GM18868 (cell line): ENCODE results near the gene CLOCK.

Source experiments
- ATAC-seq: cut with Tn5 transposase; IDR thresholded peaks from one replicate; pipeline ENCODE4 v1.9.1; 2021; ENCODE audit warnings: mild to moderate bottlenecking, moderate library complexity; ENCODE audit not compliant: unreplicated experiment

The CLOCK gene

GRCh38 chr4:55485821-55486220, 60.9 kb downstream of the CLOCK start:
- no peak for ATAC-seq

GRCh38 chr4:55483315-55483714, 63.4 kb downstream of the CLOCK start:
- no peak for ATAC-seq

- ATAC-seq: peak; percentile 39
Measured at GRCh38 chr4:55475394-55476243, 71.1 kb downstream of the CLOCK start.

- ATAC-seq: no peak
Measured at GRCh38 chr4:55469979-55470378, 76.7 kb downstream of the CLOCK start.

GRCh38 chr4:55468724-55469123, 78.0 kb downstream of the CLOCK start:
- no peak for ATAC-seq

GRCh38 chr4:55466001-55466400, 80.7 kb downstream of the CLOCK start:
- no peak for ATAC-seq

- no peak for ATAC-seq
Measured at GRCh38 chr4:55458611-55459010, 88.1 kb downstream of the CLOCK start.

- no peak for ATAC-seq
Measured at GRCh38 chr4:55458164-55458563, 88.5 kb downstream of the CLOCK start.

- ATAC-seq: no peak
Measured at GRCh38 chr4:55450566-55450965, 96.1 kb downstream of the CLOCK start.

GRCh38 chr4:55447831-55448230, 98.9 kb downstream of the CLOCK start:
- no peak for ATAC-seq

- no peak for ATAC-seq
Measured at GRCh38 chr4:55447108-55447708, 99.5 kb downstream of the CLOCK start.

GRCh38 chr4:55446578-55446922, 100.2 kb downstream of the CLOCK start:
- ATAC-seq: no peak

GRCh38 chr4:55445921-55446577, 100.7 kb downstream of the CLOCK start:
- ATAC-seq: no peak

- ATAC-seq: no peak
Measured at GRCh38 chr4:55444827-55445226, 101.9 kb downstream of the CLOCK start.

GRCh38 chr4:55442541-55442940, 104.2 kb downstream of the CLOCK start:
- ATAC-seq: no peak

GRCh38 chr4:55440786-55441185, 105.9 kb downstream of the CLOCK start:
- peak; percentile 50 for ATAC-seq

GRCh38 chr4:55439023-55439422, 107.7 kb downstream of the CLOCK start:
- no peak for ATAC-seq

- ATAC-seq: no peak
Measured at GRCh38 chr4:55438314-55438713, 108.4 kb downstream of the CLOCK start.

GRCh38 chr4:55437823-55438222, 108.9 kb downstream of the CLOCK start:
- no peak for ATAC-seq

- no peak for ATAC-seq
Measured at GRCh38 chr4:55437356-55437796, 109.3 kb downstream of the CLOCK start.

- peak; percentile 89 for ATAC-seq
Measured at GRCh38 chr4:55435141-55435841, 111.4 kb downstream of the CLOCK start.
